ENCODE data around the gene CLIC3.

CLIC3 gene

DNA sequence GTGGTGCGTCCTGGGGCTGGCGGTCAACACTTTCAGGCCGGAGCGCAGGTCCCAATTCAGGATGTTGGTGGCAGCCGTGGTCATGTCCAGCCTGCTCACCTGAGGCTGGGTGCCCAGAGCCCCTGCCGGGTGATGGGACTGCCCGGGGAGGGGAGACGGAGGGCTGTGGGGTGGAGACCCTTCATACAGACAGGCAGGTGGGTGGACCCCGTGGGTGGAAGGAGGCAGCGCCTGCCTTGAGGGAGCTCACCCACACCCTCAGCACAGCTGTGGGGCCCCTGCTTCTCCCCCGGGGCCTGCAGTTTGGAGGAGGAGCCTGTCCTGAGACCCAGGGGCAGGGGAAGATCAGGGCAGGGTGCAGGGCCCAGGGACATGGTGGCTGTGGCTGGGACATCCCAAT is 26.0 kb downstream of the CLIC3 start:
- DNase-seq: no peak
- intact Hi-C loops (cut with DNase I): no loop called here

DNA sequence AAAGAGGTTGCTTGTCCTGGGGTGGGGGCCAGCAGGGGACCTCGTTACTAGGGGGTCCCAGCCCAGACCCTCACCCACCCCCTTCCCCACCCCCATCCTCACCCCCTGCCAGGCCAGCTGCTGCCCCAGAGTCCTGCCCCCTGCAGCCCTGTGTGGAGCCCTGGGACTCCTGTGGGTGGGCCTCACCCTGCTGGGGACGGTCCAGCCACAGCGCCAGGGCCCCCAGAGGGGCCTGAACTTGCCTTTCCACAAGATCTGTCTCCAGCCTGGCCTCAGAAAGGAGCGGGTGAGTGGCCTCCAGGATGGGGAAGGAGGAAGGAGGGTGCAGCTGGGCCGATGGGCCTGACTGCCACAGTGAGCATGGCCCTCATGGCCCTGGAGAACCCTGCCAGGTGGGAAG is 26.6 kb downstream of the CLIC3 start:
- no peak for DNase-seq
- intact Hi-C loops (cut with DNase I): no loop called here

DNA sequence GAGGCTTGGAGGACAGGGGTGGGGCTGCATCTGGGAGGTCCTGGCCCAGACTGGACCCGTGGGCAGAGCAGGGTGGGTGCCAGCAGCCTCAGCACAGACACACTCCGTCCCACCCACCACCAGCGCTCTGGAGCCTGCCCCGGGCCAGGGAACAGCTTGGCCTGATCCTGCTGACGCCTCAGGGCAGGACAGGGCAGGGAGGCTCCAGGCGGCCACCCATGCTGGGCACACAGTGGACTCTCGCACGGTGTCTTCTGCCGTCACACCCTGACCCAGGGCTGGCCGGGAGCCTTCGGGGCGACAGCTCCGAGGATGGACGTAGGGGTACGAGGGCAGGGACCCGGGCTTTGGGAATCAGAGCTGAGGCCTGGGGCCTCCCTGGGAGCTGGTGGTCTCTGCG is 27.2 kb downstream of the CLIC3 start:
- intact Hi-C loops (cut with DNase I): no loop called here
- DNase-seq: no peak

DNA sequence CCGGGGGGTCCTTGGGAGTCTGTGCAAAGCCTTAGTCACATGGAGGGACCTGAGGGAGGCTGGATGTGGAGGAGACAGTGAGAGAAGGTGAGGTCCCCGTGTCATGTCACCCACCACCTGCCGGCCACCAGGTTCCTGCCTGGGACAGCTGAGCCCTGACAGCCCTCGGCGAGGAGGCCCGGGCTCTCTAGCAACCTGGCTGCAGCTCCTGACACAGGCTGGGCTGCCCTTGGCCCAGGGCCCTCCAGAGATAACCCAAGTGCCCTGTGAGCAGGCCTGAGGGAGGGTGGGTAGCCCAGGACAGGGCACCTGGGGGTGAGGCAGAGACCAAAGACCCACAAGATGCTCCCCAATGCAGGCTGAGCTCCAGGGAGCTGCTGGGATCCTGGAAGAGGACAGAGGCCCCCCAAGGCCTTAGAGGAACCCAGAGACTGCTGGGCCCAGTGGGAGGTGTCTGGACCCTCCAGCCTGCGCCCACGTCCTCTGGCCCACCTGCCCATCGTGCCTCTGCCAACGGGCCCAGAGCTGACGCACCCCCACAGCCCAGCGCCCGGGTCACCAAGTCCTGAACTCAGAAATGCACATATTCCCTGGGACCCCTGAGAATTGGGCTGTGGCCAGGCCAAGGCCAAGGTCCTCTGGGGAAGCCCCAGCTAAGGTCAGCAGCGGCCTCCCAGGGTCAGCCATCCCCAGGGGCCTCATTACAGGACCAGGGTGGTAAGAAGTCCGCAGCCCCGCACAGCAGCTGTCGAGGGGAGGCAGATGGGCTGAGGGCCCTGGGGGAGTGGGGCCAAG is 27.8 kb downstream of the CLIC3 start:
- intact Hi-C loops (cut with DNase I): no loop called here
- no peak for DNase-seq

DNA sequence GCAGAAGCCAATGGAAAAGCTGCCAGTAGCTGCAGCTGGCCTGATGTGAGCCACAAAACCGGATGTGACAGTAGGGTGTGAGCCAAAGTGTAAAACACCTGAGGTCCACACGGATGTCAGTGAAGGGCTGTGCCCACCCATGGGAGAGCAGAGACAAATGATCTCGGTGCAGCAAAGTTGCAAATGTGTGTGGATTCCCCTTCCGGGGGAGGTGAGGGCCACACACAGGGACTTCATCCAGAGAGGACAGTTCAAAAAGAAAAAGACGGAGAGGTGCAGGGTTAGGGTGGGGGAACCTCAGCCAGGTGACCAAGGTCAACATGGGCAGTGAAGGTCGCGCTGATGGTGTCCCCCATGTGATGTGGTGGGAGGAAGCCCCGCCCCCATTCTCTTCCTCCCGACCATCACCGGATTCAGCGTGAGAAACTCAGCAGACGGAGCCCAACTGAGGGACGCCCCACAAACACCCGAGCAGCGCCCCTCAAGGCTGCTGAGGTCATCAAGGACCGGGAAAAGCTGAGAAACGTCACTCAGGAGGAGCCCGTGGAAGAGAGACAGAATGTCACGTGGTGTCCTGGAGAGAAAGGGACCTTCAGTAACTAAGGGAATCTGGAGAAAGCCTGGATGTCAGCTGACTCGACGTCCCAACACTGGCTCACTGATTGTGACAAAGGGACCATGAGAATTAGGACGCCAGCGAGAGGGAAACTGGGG is 30.4 kb downstream of the CLIC3 start:
- DNase-seq: peak in 6 of 10 donors; percentile 56 to 85 (median 66)
- intact Hi-C loops (cut with DNase I): no loop called here

DNA sequence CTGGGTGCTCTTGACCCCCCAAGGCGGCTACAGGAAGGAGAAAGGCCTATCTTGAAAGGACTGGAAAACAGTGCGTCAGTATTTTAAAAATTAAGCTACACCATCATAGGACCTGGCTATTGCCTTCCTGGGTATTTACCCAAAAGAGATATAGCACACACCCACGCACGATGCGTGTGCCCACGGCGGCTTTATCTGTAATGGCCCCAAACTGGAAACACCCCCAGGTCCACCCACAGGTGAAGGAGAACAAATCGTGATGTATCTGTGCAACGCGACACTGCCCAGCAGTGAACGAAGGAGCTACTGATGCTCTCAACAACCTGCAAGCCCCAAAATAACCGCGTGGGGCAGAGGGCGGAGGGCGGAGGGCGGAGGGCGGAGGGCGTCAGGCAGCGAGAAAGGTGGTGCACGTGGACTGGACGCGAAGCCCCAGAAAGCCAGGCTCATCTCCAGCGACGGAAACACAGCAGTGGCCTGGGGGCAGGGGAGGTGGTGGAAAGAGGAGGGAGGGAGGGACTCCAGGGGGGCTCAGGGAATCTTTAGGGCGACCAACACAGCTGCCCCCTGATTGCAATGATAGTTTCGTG is 31.4 kb downstream of the CLIC3 start:
- intact Hi-C loops (cut with DNase I): no loop called here
- DNase-seq: no peak

DNA sequence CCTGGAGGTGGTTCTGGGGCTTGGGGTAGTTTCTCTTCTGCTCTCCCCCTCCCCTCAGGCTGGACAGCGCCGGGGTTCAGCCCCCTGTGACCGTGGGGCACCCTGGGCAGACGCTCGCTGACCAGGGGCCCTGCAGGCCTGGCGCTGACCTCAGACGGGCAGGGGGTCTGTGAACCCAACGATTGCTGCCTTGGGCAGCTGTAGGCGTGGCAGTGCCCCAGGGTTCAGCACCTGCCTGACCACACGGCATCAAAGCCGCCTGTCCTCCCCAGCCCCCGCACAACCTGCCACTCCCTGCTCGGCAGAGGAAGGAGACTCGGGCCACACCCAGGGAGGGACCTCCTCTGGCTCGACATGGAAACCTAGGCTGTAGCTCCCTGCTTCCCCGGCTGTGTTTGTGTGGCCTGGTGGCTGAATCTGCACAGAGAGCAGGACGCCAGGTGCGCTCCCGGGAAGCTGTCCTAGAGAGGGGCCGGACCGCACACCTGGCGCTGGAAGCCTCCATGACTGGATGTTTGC is 32.1 kb downstream of the CLIC3 start:
- intact Hi-C loops (cut with DNase I): no loop called here
- DNase-seq: no peak

DNA sequence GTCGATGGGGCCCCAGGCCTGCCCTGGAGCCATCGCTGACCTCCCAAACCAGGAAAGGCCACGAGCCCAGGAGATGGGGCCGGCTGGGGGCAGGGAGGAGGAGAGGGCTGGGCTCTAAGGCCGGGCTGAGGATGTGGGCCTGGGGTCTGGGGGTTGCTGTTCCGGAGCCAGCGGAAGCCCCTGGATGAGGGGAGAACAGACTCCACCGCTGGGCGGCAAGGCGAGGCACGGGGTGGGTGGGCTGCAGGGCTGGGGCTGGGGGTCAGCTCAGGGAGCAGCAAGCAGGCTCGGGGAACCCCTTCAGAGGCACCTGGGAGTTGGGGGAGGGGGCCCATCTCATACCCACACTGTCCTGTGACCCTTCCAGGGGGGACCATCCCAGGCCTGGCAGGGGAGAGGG is 32.6 kb downstream of the CLIC3 start:
- no peak for DNase-seq
- intact Hi-C loops (cut with DNase I): no loop called here

DNA sequence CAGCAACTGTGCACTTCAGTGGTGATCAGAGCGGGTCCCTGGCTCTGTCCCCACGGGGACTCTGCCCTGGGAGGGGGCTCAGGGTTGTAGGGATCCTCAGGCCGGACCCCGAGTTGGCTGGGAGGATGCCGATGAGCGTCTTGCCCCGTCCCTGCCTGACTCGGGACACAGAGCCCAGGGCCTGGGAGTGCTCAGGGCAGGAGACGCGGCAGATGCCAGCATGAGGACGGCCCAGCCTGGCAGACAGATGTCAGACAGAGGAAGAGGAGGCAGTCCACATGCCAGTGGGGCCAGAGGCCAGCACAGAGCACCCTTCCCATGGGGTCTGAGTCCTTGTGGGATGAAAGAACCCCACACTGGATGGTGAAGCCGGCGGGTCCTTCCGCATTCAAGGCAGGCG is 33.0 kb downstream of the CLIC3 start:
- intact Hi-C loops (cut with DNase I): no loop called here
- no peak for DNase-seq

DNA sequence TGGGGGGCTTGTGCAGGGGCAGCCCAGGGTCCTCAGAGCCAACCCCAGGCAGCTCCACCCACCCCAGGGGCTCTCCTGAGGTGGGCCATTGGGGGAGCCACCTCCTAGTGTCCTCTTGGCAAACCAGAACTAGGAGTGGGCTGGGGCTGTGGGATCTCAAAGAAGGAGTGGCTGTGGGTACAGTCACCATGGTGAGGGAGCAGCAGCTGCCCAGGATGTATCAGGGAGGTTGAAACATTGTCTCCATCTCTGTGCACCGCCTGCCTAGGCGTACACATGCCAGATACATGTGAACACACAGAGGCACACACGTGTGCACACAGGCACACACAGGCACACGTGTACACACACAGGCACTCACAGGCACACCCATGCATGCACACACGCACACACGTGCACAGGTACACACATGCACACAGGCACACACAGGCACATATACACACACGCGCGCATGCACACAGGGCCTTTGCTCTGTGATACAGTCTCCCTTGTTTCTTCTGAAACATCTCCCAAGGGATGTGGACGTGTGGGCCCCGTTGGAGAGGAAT is 33.6 kb downstream of the CLIC3 start:
- intact Hi-C loops (cut with DNase I): no loop called here
- DNase-seq: no peak

DNA sequence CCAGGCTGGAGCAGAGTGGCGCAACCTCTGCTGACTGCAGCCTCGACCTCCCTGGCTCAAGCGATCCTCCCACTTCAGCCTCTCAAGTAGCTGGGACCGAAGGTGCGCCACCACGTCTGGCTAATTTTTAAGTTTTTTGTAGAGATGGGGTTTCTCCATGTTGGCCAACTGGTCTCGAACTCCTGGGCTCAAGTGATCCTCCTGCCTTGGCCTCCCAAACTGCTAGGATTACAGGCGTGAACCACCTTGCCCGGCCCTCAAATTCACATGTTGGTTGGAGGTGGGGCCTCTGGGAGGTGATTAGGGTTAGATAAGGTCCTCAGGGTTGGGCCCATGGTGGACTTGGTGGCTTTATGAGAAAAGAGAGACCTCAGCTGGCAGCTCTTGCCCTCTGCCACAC is 34.2 kb downstream of the CLIC3 start:
- intact Hi-C loops (cut with DNase I): no loop called here
- no peak for DNase-seq

DNA sequence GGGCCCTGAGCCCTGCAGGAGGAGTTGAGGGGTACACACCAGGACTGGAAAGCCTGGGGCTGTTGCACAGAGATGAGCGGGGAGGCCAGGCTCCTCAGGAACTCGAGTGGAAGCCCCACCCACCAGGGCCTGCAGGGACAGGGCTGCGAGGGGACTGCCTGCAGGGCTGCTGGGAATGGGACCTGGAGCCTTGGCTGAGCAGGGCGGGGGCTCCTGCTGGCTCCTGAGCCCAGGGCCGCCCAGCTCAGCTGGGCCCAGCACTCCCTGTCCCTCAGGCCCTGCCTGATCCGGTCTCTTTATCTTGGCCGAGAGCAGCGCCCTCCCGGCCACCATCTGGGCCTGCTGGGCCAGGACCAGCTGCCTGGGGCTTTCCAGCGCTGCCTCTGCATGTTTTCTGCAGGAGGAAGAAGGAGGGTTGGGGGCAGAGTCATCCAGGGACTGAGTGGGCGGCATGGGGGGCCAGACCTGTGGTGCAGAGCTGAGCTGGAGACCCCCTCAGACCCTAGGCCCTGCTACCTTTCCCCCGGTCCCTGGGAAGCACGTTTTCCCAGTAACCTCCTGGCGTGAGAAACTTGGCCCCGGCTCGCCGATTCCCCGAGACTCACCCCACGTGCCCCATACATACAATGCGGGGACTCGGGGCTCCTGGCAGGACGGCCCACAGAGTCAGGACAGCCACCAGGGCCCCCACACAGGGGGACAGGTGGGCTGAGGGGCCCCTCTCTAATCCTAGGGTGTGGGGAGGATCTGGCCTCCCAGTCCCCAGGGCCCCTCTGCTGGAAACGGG is 34.9 kb downstream of the CLIC3 start:
- DNase-seq: peak in 3 of 10 donors; percentile 46 to 87 (median 50)
- intact Hi-C loops (cut with DNase I): no loop called here

DNA sequence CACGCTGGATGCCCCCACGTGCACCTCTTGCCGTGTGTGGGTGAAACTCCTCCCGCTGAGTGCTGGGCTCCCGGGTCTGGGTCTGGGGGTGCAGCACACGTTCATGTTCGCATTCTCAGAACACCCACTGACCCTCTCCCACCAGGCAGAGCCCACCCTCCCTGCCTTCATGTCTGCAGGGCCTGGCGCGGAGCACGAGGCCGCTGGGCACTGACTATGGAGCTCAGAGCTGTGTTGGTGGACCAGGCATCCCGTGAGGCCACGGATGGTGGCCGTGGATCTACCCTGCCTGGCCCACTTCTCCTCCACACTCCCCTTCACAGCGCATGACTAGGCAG is 35.5 kb downstream of the CLIC3 start:
- intact Hi-C loops (cut with DNase I): no loop called here
- no peak for DNase-seq

DNA sequence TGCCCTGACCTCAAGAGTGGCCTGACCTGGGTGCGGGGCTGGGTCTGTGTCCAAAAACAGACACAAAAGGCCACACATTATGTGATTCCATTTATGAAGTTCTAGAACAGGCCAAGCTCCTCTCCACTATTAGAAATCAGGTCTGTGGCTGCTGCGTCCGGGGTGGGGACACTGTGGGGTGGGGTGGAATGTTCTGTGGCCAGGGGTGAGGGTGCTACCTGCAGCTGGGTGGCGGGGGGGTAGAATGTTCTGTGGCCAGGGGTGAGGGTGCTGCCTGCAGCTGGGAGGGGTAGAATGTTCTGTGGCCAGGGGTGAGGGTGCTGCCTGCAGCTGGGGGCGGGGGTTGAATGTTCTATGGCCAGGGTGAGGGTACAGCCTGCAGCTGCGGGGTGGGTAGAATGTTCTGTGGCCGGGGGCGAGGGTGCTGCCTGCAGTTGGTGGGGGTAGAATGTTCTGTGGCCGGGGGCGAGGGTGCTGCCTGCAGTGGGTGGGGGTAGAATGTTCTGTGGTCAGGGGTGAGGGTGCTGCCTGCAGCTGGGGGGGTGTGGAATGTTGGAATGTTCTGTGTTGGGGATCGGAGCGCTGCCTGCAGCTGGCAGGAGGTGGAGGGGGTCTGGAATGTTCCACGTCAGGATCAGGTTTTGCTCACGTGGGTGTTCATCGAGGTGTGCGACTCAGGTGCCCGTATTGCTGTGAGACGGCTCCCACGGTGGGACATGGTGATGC is 36.0 kb downstream of the CLIC3 start:
- DNase-seq: no peak
- intact Hi-C loops (cut with DNase I): no loop called here

DNA sequence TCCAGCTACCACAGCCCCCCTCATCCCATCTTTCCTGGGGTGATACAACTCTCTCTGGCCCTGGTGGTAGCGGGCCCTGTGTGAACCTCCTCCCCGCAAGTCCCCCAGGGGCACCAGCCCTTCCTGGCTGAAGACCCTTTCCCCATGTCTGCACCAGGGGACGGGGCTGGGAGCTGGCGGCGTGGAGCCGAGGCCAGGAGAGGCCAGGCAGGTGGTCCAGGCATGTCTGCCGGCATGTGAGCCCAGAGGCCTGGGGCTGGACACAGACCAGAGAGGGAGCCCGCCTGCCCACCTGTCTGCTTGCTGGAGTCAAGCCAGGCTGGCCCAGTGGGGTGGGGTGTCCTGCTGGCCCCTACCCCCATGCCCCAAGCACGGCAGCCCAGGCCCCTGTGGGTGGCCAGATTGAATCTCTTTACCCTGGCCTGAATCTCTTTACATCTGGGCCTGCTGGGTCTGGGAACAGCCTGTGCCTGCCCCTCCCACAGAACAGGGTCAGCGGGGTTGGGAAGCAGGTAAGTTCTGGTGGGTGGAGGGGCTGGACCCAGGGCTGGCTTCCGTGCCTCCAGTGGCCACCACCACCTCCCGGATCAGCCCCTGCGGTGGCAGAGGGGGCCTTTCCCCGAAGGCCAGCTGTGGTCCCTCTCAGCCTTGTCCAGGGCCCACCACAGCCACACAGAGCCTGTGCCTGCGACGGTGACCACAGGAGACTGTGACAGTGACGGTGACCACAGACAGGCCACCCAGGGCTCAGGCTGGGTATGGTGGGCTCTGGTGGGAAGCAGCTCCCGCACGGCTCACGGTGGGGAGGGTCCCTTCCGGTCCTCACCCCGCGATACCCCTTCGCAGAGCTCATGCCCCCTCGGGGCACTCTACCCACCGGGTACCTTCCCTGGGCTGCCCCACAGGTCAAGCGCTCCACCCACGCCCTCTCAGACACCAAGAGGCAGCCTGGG is 37.2 kb downstream of the CLIC3 start:
- DNase-seq: no peak
- intact Hi-C loops (cut with DNase I): no loop called here

DNA sequence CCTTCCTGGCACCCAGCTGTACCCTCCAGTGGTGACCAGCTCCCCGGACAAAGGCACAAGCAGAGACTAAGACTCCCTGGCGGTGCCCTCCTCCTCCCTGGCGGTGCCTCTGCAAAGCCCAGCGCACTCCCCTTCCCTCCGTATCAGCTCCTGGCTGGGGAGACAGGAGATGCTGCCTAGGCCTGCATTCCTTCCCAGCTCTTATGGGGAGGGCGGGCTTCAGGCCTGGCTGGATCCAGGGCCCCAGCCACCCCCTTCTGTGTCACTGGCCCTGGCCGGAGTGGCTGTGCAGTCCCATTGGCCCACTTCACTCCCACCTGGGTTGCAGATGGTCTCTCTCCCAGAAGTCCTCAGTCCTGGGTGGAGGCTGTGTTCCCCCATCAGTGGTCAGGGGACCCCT is 37.9 kb downstream of the CLIC3 start:
- DNase-seq: no peak
- intact Hi-C loops (cut with DNase I): no loop called here

DNA sequence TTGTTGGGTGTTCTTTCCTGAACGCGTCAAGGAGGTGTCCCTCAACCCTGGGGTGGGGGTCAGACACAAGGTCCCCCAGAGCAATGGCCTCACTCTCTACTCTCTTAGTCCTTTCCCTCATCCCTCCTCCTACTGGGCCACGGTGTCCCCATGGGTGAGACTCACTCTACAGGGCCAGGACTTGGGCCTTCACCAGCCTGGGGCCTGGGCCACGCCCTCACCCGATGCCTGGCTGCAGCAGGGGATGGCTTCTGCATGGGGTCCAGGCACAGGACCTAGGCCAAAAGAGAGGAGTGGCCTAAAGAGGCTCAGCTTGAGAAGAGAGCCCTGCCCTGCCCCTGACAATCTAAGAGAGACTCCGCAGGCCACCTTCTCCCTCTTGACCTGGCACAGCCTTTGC is 38.5 kb downstream of the CLIC3 start:
- intact Hi-C loops (cut with DNase I): no loop called here
- DNase-seq: no peak

DNA sequence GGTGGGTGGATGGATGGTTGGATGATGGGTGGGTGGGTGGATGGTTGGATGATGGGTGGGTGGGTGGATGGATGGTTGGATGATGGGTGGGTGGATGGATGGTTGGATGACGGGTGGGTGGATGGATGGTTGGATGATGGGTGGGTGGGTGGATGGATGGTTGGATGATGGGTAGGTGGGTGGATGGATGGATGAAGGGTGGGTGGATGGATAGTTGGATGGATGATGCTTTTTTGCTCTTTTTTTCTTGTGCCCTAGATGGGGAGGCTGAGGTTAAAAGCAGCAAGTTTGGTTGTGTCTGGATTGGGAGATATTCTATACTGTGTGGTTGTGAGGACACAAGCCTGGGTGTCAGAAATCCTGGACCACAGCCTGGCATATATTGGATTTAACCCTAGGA is 38.9 kb downstream of the CLIC3 start:
- intact Hi-C loops (cut with DNase I): no loop called here
- no peak for DNase-seq

DNA sequence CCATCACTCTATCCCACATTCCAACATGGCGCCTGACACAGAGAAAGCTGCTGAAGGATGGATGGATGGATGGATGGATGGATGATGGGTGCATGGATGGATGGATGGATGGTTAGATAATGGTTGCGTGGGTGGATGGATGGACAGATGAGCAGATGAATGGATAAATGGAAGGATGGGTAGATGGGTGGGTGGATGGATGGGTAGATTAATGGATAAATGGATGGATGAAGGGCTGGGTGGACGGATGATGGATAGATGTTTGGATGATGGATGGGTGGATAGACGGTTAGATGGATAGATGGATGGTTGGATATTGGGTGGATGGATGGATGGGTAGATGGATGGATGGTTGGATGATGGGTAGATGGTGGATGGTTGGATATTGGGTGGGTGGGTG is 39.8 kb downstream of the CLIC3 start:
- DNase-seq: no peak

More for the DNA sequence above, 39.8 kb downstream of the CLIC3 start:
- intact Hi-C loops (cut with DNase I): no loop called here
